GM18870 (cell line): ENCODE results near the gene SIAH1.
"Not testable (repeated sequence)": the region's sequence is repeated elsewhere in the genome, so short reads cannot be mapped to it uniquely, and the experiment has no call there.

Source experiments
- ATAC-seq: cut with Tn5 transposase; IDR thresholded peaks from one replicate; pipeline ENCODE4 v1.9.1; 2021; ENCODE audit warnings: moderate library complexity; ENCODE audit not compliant: unreplicated experiment

SIAH1 gene

DNA sequence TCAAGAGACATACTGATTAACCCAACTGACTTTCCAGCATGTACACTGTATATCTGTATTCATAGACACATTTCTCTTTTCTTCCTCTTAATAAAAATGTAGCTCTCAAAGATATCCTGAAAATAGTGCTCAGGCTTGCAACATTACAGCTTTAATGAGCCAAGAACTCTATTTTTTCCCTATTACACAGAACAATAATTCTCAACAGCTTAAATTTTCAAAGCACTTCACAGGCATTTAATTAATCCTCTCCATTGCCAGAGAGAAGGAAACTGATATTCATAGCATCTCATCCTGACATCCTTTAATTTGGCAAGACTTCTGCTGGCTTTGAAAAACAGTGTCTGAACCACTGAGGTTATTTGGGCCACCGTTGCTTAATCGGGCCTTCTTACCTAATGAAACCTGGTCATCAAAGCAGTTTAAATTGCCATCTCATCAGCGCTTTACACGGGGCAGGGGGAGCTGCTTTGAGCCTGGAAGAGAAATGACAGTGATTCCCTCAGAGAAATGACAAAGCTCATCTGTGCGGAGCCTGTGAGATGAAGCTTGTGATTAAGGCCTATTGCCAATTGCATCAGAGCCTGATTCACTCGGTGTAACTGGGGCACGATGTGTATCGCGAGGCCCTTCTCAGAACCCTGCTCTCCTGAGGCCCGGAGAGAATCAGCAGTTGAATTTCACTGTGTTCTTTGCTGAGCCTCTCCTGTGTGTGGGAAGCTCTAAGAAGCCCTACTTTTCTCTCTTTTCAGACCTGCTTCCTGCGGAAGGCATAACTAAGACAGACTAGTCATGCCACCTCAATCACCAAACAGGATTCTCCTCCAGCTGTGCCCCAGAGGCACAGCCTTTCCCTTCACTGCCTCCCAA, 8.5 kb upstream of the SIAH1 start:
- ATAC-seq: no peak

DNA sequence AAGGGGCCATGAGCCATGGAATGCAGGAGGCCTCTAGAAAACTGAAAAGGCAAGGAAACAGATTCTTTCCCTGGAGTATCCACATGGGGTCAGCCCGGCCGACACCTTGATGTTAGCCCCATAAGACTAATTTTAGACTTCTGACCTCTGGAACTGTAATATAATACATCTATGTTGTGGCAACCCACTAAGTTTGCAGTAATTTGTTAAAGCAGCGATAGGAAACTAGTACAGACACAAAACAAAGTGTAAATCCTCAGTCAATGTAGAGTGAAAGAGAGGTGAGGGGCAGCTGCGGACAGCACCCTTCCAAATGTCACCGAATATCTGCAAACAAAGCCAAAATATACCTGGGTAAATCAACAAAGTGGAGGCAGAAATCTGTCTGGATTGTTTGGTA, 7.2 kb upstream of the SIAH1 start:
- no peak for ATAC-seq

DNA sequence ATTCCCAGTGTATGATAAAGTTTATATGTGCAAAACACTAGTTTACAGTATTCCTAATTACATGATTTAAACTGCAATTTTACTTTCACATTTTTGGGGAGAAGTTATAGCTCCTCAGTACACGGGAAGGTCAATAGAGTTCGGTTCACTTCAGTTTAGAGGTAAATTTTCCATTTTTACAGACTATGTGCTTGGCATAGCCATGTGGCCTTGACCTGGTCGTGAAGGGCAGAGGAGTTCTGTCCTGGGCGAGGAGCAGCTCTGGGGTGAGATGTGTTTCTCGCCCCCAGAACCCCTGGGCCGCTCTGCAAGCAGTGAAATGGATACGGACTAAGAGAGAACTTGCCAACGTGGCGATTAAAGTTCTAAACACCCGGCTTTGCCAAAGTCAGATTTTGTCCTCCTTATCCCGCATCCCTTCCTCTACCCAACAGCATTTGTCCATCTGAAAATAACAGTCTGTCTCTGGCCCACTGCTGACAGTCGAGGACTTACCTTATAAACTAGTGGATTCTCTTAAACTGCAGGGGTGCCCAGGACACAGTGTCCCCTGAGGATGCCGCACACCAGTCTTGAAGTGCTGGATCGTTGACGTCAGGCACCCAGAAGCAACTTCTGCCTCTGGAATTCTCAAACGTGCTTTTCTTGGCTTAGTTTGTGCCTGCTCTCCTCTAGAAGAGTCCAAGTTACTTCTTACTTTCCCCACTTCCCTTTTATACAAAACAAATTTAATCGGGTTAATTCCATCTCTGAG, 1.5 kb upstream of the SIAH1 start:
- no peak for ATAC-seq

DNA sequence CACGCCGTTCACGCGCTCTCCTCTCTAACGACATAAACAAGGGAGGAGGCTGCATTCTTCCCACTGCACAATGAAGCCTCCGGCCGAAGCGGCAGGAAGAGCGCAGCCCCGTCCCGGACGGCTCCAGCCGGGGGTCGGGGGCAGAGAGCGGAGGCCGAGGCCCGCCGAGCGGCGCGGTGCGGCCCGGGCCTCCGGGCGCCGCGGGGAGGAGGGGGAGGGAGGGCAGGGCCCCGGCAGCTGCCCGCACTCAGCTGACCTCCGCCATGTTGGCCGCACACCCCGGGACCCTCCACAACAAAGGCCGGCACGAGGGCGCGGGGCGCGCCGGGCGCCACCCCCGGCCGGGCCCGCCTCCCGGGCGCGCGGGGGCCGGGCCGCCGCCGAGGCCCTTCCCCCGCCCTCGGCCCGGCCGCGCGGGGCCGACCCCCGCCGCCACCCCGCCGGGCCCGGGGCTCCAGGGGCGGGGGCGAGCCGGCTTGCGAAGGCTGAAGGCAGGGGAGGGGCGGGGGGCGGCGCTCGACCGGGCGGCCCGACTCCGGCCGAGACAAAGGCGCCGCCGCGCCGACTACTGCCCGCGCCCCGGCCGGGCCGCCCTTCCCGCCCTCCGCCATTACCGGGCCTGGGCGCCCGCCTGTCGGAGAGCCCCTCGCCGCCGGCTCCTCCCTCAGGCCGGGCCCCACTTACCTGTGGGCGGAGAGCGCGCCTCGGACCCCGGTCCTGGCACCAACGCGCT, 527 bp downstream of the SIAH1 start:
- ATAC-seq: no peak

DNA sequence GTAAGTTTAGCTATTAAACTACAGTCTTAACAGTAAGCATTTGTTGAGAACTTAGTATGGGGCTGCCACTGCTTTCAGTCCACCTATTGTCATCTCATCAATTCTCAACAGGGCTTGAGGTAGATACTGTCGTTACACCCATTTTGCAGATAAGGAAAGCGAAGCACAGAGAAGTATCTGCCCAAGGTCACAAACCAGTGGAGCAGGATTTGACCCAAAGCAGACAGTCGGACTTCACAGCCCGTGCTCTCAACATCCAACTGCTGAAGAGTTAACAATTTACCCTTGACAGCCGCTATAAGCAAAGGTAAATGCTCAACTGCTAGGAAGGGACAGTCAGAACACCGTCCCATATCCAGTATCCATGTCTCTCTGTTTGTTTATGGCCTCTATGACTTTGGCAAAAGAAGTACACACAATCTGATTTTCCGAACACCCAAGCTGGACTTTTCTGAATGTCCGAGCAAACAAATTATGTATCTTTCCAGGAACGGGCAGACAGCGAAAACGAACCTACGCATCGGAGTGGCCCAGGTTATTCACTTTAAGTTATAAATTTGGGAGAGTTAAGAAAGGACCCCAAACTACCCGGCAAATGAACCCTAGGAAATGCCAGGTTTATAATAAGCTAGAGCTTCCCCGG, 1.2 kb downstream of the SIAH1 start:
- ATAC-seq: no peak

DNA sequence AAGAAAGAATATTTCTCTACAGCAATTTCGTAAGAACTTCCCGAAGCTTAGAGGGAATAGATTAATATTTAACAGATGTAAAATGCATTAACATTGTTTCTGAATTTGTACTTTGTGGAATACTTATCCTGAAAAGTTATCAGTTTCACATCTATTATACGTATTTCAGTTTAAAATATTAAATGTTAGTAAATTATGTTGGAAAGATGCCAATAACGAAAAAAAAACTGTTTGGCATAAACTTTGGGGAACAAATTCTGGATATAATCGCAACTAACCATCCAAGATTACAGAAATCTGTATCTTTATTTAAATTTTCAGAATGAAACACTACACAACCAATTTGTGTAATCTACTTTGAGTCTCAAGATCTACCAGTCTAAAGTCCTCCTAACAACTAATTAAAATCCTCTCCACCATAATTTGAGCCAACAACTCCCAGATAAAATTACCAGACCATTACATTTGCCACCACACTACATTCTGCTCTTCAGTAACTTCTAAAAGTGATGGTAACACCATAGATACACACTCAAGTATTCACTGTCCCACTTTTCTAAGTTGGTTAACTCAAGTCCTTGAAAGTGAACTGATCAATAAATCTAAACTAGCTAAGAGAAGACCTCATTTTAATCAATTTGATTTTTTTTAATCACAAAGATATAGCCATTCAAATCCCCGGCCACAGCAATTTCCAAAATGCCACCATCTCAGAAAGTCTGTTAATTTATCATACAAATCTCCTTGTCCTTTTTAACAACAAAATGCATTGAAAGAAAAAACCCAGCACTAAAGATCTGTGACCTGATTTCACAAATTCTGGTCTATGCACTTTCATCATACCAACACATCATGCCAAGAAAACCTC, 2.0 kb downstream of the SIAH1 start:
- no peak for ATAC-seq

DNA sequence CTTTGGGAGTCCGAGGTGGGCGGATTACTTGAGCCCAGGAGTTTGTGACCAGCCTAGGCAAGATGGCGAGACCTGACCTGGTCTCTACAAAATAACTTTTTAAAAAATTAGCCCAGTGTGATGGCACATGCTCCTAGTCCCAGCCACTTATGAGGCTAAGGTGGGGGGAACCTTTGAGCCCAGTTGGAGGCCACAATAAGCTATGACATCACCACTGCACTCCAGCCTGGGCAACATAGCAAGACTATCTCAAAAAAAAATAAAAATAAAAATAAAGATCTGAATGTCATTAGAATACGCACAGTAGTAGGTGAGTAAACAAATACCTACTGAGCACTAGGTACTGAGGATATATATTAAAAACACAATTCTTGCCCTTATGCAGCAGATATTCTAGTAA, 3.1 kb downstream of the SIAH1 start:
- no peak for ATAC-seq

DNA sequence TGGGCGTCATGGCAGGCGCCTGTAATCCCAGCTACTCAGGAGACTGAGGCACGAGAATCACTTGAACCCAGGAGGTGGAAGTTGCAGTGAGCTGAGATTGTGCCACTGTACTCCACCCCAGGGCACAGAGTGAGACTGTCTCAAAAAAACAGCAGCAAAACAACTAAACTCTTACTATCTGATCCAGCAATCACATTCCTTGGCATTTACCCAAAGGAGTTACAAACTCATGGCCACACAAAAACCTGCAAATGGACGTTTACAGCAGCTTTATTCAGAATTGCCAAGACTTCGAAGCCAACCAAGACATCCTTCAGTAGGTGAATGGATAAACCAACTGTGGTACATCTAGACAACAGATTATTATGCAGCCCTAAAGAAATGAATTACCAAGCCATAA, 4.0 kb downstream of the SIAH1 start:
- ATAC-seq: no peak

DNA sequence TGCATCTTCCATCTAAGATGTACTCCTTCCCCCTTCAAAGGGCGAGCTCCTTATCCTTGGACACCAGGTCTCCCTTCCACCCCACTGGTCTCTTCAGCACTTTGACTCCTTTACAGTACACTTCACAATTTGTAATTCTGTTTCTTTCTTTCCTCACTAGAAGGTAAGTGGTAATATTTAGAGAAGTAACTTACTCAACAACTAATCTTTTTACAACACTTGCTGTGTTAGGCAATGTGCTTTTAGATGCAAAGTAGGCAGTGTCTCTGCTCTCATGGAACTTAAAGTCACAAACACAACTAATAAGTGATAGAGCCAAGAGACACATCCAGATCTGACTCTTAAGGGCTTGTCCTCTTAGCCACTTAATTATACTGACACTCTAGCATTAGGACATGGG, 6.4 kb downstream of the SIAH1 start:
- no peak for ATAC-seq

DNA sequence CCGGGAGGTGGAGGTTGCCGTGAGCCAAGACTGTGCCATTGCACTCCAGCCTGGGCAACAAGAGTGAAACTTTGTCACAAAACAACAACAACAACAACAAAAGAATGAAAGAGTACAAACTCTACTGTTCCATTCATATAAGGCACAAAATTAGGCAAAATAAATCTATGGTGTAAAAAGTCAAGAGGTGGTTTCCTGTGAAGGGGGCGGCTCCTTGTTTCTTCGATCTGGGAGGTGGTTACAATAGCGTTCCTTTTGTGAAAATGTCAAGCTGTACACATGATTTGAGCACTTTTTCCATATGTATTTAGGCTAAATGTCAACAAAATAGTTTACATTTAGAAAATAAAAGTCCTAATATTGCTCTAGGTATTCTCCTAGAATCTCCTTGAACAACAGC, 6.9 kb downstream of the SIAH1 start:
- no peak for ATAC-seq

DNA sequence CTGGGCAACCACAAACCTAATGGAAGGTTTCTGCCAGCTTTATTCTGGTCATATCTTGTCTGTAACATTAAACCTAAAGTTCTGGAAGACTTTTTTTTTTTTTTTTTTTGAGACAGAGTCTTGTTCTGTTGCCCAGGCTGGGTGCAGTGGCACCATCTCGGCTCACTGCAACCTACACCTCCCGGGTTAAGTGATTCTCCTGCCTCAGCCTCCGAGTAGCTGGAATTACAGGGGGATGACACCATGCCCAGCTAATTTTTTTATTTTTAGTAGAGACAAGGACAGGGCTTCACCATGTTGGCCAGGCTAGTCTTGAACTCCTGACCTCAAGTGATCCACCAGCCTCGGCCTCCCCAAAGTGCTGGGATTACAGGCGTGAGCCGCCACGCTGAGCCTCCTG, 7.9 kb downstream of the SIAH1 start:
- not testable (repeated sequence) for ATAC-seq

DNA sequence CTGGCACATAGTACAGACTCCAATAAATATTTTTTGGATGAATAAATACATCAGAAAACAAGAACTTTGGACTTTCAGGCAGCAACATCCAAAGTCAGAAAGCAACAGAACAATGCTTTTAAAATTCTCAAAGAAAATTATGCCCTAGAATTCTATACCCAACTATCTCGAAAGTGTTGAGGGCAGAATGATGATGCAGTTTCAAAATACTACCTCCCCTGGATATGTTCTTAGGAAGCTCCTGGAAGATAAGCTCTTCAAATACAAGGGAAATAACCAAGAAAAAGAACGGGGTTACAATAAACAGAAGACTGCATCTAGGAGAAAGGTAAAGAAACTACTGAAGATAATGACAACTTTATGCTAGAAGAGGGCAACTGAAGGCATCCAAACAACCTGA, 11.0 kb downstream of the SIAH1 start:
- no peak for ATAC-seq

DNA sequence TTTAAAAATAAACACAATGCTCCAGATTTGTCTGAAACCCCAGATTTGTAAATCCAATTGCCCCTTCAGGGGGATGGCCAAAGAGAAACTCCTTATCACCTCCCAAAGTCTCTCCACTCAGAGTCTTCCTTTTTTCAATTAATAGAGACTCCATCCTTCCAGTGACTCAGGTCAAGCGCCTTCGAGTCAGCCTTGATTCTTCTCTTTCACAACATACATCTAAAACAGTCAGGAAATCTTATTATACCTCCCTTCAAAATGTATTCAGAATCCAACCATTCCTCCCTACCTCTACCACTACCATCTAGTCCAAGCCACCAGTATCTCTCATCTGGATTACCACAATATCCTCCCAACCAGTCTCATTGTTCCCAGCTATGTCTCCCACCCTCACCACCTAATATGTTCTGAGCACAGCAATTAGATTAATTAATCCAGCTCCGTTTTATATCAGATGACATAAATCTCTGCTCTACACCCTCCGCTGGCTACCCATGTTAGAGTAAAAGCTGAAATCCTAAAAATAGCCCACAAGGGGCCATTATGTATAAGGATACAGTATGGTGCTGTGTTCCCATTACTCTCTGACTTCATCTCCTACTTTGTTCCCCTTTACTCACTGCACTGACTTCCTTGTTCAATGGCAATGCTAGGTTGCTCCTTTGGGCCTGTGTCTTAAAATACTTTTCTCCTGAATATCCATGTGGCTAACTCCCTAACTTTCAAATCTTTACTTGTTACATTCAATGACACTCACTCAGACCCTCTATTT, 11.8 kb downstream of the SIAH1 start:
- no peak for ATAC-seq

DNA sequence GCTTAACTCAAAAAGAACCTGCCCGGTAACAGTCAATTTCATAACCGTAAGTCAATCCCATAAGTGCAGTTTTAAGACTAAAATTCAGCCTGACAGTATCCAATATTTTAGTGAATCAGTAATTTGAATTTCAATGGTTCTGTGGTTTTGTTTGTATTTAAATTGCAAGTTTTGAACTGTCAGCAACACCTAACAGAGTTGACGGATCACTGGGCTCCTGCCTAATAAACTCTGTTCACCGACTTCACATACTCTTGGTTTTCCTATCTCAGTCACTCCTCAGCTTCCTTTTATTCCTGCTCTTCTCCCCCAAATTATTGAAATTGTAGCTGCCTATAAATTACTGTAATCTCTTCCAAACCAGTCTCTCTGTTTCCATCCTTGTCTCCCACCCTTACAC, 12.5 kb downstream of the SIAH1 start:
- ATAC-seq: no peak

DNA sequence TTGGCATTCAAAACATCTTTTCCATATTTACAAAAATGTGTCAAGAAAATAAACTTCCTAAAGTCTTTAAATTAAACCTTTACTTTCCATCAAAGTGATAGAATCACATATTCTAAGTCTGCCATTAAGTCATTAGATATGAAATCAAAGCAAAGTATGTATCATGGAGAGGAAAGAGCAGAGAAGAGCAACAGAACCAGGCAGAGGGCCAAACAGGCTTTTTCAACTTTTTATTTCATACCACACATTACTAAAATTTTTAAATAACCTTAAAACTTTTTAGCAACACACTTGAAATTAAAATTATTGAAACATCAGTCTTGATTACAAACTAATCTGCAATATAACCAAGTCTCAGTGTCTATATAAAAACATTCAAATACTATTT, 13.8 kb downstream of the SIAH1 start:
- no peak for ATAC-seq

DNA sequence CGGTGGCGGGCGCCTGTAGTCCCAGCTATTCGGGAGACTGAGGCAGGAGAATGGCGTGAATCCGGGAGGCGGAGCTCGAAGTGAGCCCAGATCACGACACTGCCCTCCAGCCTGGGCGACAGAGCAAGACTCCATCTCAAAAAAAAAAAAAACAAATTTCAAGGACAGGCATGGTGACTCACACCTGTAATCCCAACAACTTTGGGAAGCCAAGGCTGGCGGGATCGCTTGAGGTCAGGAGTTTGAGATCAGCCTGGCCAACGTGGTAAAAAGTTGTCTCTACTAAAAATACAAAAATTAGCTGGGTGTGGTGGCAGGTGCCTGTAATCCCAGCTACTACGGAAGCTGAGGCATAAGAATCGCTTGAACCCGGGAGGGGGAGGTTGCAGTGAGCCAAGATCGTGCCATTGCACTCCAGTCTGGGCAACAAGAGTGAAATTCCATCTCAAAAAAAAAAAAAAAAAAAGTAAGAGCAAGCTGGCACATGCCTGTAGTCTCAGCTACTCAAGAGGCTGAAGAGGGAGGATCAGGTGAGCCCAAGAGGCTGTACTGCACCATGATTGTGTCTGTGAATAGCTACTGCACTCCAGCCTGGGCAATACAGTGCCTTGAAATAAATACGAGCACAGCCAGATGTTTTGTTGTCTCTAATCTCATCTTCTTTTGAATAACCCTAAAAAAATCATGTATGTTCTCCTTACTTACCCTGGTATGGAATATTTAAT, 14.4 kb downstream of the SIAH1 start:
- ATAC-seq: not testable (repeated sequence)

DNA sequence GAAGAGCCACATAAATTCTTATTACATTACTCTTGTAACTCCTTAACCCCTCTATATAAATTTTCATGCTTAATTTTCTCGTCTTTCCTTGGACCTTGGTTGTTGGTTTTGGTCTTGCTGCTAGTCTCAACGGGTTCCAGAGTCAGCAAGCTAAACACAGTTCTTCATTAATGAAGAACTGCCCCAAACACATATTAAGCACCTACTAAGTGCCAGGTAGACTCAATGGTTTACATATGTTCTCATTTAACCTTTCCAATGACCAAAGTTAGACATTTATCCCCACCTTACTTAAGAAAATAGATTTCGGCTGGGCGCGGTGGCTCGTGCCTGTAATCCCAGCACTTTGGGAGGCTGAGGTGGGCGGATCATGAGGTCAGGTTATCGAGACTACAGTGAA, 15.0 kb downstream of the SIAH1 start:
- no peak for ATAC-seq

DNA sequence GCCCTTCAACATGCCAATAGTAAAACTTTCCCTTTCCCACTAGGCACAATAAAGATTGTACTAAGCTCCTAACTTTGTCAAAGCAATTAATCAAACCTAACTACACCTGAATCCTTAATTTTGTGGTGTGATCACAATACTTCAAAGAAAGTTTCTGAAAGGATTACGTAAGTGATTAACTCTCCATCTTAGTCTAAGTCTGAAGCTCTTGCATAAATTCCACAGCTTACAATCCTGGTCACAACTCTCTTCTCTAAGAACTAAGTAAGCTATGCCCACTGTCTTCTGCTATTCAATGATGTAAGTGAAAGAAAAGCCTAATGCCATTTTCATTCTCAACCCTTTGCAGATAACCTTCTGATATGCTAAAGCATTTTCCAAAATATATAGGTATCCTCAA, 15.4 kb downstream of the SIAH1 start:
- no peak for ATAC-seq
